Esophagus squamous epithelium (tissue), 4 donors: ENCODE measurements around the gene DCTN3.

Source experiments
- CTCF ChIP-seq, 6 experiments: fragments of 450-650 bp in 4 of 6; fragments of 200-600 bp in 2 of 6; sonication (generic) in 2 of 6; IDR thresholded peaks; one replicate each; pipeline ENCODE4 v1.5.1; 2016 to 2019; ENCODE audit warnings: antibody characterized with exemption in 6 of 6, mild to moderate bottlenecking in 4 of 6, moderate library complexity in 4 of 6
- POLR2A ChIP-seq, 4 donors: fragments of 450-650 bp; IDR thresholded peaks; one replicate each; pipeline ENCODE4 v1.6.1; 2017; ENCODE audit warnings: antibody characterized with exemption in 4 of 4, mild to moderate bottlenecking in 4 of 4, moderate library complexity in 3 of 4

DNA sequence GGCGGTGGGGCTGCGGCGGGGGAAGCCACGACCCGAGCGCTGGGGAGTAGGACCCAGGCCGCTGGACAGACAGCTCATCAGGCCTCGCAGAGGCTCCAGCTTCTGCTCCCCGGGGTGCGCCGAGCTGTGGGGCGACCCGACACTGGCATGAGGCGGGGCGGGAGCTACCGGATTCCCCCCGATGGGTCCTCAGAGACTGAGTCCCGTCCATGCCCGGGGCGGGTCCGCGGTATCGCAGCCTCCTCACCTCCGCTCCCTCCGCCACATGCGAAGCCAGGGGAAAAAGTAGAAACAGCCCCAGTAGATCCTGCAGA, 44.7 kb upstream of the DCTN3 start:
- TF ChIP-seq CTCF (IDR thresholded peaks at IDR 0.05) (no peak), POLR2A (IDR thresholded peaks at IDR 0.05) (peak in 1 of 4 donors; percentile 6)
